Central memory CD4-positive, alpha-beta T cell (primary cell): ENCODE results near the gene KEL.

Experiments used
- DNase-seq: peaks from one replicate; pipeline ENCODE4 v3.0.0; 2022

KEL gene

GRCh38 chr7:142927085-142927745, 34.9 kb downstream of the KEL start:
- DNase-seq = no peak

DNA sequence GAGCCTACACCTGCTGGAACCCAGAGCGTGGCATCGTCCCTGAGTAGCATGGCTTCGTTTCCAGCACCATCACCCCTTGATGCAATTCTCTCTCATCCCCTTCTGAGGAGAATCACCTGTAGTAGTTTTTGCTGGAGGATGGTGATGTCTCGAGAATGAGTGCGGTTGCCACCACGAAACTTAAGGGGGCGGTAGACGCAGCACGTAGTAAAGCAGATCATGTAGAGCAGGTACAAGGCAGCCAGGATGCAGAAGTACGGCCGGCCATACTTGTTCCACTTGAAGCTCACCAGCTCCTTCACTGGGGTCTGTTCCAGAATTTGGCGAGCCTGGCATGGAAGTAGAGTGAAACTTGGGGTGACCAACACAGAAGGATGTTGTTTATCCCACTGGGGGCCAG, 36.8 kb downstream of the KEL start:
- DNase-seq = no peak

DNA sequence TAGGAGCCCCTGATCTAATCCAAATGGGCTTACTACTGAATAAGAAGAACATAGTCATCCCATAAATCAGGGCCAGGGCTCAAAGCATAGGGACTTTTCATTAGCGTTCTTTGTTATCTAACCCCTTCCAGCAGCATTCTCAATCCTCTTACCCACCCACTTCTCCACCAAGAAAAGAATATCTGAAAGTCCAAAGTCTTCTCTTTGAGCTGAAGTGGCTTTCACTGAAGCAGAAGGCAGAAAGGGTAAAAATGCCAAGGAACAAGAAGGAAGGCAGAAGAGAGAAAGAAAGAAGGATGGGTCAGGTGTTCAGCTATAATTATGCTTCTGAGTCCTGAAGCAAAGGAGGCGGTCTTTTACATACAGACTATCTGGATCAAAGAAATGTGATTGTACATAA, 38.8 kb downstream of the KEL start:
- no peak for DNase-seq

- no peak for DNase-seq
Measured at GRCh38 chr7:142919656-142920055, 42.5 kb downstream of the KEL start.

- DNase-seq = no peak
Measured at GRCh38 chr7:142918901-142919300, 43.3 kb downstream of the KEL start.

- no peak for DNase-seq
Measured at GRCh38 chr7:142917447-142917846, 44.7 kb downstream of the KEL start.

GRCh38 chr7:142916508-142916907, 45.7 kb downstream of the KEL start:
- no peak for DNase-seq

GRCh38 chr7:142915315-142915714, 46.8 kb downstream of the KEL start:
- DNase-seq = no peak

DNA sequence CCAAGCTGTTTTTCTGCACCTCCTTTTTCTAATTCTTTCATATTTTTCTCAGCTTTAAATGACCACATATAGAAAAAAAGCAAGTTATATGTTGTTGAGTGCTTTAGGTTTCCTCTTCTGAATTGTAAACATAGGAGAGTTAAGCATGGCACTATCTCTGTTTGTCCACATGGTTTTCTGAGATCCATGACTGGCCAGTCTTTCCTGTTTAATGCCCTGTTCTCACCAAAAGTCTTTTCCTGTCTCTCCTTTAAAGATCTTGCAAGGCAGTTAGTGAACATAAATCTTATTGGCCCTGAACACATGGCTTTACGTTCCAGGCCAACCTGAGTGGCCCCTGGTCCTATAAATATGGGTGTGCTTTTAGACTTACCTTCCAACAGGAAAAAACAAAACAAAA, 48.0 kb downstream of the KEL start:
- no peak for DNase-seq

DNA sequence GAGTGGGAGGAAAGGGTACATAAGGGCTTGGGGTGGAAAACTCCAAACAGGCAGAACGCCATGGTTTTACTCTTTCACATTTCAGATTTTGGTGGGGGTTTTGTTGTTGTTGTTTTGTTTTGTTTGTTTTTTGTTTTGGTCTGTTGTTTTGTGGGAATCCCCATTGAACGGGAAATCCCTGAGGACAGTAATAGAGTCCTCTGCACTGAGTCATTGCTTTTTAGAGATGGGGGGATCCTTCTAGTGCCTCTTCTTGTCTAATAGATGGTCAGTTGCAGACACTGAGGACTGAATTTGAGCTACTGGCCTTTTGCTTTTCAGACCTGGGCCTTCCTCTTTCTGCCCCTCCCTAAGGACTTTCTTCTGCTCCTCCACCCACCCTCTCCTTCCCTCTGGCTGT, 48.6 kb downstream of the KEL start:
- no peak for DNase-seq

DNA sequence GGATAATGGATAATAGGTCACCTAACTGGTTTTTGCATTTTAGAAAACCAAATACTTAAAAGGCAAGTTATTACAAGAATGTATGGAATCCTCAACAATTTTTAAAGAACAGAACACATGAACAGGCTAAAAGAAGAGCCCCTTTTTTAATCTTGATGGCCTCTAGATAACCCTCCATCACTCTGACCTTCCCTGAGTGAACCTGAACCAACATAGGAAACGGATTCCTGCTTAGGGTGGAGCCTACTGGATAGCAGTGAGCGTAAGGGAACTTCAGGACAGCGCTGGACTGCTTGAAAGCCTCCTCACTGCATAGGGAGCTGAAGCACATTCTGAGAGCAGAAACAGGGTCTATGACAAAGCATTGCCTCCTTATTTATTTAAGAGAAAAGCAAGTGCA, 49.1 kb downstream of the KEL start:
- DNase-seq = no peak

DNA sequence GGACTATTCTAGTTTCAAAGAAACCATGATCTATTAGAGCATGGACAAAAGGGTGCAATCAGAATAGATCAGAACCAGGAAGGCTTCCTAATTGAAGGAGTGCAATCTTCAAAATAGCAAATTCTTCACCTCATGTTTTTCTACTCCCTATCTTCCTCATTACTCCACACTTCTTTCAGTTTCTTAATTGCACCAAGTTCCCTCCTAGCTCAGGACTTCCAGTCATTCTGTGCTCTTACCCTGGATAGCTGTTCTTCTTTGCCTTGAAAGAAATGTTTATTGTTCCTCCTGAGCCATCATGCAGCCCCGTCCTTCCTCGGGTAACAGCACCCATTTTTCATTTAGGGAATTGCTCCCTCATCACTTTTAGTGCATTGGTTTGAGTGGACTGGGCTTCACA, 51.7 kb downstream of the KEL start:
- DNase-seq = no peak

DNA sequence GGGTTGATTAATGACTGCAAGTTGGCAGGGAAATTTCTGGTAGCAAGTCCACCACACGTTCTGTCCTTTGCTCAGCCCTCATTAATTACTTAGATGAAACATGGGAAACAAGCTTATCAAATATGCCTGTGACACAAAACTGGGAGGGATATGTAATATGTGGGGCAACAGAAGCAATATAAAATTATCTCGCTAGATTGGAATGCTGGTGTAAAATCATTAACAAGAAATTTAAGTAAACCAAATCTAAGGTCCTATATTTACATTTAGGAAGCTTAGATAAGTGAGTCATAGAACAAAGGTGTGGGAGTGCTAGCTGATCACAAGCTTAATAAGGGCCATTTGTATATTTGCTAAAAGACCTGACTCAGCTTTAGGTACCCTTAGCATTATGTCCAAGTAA, 52.1 kb downstream of the KEL start:
- no peak for DNase-seq

DNA sequence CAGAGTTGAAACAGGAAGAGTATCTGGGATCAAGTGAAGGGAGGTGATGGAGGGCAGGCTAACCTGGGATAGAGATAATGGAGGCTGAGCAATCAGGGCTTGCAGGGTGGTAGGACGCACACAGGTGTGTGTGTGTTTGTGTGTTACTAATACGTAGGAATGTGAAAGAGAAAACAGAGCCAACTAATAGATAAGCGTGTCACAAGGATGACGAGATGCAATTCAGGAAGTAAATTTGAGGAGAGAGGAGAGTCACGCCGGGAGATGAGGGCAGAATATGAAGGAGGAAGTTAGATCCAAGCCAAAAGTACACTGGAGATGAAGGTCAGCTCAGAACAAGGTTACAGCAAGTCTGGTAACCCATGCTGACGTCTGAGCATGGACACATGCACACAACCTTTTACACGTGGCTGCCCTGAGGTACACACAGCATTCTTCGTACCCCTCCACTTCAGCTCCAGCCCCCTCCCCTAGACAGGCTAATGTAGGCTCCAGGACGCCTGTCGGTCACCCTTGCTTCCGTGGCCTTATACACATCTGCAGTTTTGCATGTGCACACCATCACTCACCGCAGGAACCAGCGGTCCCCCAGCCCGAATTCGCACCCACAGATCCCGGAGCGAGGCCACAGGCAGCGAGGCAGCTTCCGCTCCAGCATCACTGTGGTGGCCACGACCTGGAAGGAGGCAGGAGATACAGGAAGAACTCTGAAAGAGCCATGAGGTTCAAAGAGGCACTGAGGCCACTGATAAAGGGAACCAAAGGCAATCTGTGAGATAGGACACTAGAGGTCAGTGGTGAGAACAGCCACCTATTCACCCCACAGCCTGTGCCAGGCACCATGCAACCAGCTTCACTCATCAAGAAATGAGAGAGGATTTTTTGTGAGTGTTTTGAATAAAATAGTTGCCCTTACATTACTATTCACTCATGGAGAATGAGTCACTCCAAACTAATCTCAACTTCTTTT, 53.0 kb downstream of the KEL start:
- no peak for DNase-seq

GRCh38 chr7:142908290-142908689, 53.9 kb downstream of the KEL start:
- no peak for DNase-seq

GRCh38 chr7:142906643-142907042, 55.5 kb downstream of the KEL start:
- no peak for DNase-seq

GRCh38 chr7:142905759-142906158, 56.4 kb downstream of the KEL start:
- no peak for DNase-seq

- no peak for DNase-seq
Measured at GRCh38 chr7:142904128-142904527, 58.0 kb downstream of the KEL start.

GRCh38 chr7:142901426-142902259, 60.5 kb downstream of the KEL start:
- DNase-seq = no peak

DNA sequence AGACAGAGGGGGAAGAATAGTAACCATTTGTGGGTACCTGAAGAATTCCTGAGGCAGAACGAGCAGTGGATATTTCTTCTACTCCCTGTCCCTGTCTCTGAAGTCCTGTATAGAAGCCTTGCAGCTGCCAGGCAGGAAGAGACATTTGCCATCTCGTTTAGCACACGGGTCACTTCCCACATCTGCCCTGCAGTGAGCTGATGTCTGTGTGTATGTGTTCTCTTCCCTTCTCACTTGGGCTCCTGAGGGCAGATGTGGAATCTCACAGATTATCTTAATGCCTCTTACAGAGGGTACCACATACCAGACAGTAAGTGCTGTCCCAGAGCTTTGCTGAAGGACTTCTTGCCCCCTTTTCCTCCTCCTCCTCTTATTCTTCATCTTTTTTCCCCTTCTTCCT, 62.5 kb downstream of the KEL start:
- DNase-seq = no peak

DNA sequence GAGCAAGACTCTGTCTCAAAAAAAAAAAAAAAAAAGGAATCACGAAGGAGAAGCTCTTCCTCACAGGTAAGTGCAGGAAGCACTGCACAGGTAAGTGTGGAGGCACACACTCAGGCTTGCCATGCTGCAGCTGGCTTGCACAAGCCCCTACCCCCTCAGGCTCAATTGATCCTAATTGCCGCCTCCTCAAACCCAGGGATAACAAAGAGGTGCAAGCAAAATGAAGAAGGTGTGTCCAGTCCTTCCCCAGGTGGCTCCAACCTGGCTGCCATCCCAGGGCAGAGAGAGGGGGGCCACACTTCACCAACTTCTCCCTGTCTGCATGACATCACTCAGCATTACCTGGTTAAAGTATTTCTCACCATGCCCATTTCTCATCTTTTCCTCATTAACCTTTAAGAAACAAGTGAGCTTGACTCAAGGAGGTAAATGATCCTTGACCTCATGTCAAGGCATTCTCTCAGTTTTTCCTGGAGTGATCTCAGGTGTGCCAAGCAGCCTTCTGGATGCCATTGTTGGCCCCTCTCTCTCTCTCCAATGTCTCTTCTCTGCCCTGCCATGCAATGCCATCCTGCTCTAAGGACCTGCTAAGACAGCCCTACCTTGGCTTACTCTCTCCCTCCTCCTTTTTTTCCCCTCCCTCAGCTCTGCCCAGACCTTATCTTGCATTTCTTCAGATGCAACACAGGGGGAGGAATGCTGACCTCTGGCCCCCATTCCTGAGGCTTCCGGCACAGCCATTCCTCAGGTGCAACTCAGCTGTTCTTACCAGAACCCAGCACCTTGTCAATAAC, 63.6 kb downstream of the KEL start:
- DNase-seq = no peak

DNA sequence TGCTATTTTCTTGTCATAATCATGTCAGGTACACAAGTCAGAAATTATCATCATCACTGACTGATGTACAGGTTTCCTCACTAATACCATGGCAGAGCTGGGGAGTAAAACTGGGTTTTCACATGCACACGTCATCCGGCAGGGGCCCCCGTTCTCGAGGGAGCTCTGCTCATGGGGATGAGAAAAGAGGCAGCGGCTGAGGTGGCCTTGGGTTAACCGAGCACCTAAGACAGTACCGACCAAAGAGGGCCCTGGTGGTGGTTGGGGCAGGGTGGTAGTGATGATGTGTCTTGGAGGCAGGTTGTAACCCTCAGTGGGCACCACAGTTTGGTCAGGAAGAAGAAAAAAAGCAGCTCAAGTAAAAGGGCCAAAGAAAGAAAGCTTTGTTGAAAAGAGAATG, 64.5 kb downstream of the KEL start:
- DNase-seq = no peak
